ENCODE data around the gene RNF181.

RNF181 gene

DNA sequence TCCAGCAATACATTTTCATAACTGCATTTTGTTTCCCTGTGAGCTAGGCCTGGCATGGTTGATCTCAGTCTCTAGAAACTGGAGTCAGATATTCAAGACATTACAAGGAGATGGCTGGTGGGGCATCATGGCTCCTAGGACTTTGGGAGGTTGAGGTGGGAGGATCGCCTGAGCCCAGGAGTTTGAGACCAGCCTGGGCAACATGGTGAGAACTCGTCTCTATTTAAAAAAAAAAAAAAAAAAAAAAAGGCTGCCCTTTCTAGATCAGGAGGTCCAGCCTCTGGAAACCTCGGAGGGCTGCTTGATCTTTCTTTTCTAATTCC is 18.5 kb upstream of the RNF181 start:
- Histone ChIP-seq H3K4me1 (ENCODE audit: control insufficient read depth in 2 of 2, insufficient read depth in 2 of 2, low read length in 2 of 2) (peaks cover 16 to 21% of the 10 kb centered on the region in 2 donors), H3K9ac (ENCODE audit: low read depth in 1 of 2, low read length in 2 of 2) (peak overlapping the region; percentile 89 to 92), H3K27ac (ENCODE audit: low read depth in 2 of 2, low read length in 2 of 2) (peak overlapping the region; percentile 91 to 93)

DNA sequence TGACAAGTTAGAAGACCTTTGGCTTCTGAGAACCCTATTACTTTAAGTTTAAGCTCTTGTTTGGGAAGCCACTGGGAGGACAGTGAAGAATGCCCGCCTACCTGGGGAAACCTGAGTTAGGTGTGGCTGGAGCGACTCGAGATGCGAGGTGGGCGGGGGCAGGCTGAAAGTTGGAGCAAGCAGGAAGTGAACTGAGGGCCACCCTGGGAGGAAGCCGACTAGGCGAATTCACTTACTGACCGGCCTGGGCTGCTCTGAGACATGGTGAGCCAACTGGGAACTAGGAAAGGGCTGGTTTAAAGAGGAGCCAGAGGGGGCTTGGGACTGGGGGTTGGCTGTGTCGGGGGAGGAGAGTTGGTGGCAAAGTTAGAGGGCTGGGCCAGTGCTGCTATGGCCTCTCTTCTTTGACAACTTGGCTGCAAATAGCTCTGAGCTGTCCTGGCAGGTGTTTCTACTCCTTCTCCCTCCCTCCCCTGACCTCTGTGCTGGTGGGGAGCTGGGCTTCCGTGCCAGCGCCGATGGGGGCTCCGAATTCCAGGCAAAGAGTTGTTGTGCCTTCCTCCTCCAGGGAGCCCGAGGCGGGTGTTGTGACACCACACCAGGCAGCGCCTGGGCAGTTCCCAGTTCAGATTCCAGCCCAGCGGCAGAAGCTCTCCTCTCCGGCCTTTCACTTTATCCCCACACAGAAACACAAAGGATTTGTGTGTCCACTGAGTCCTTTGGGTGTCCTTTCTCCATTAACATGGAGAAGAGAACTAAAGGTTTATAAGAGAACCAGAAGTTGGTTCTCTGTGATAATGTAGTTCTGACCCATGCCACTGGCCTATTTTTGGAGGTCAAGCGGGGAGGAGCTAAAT is 17.9 kb upstream of the RNF181 start, which contains the start of gene VAMP8:
Gene VAMP8, plus strand, starts transcription at position 201 of the 857 bp plus-strand sequence. Its CDS starts 61 bp downstream, at position 262.
- H3K27ac ChIP-seq (ENCODE audit: low read depth in 2 of 2, low read length in 2 of 2): peak within 1 kb of the TSS; percentile 91 to 93
- H3K27me3 ChIP-seq (ENCODE audit: control insufficient read depth in 2 of 2, insufficient read depth in 2 of 2, low read length in 2 of 2): no peaks in the 10 kb centered on the region
- peak within 1 kb of the TSS; percentile 92 to 94 for H3K4me3 ChIP-seq (ENCODE audit: low read length in 2 of 2)
- peak within 1 kb of the TSS; percentile 89 to 92 for H3K9ac ChIP-seq (ENCODE audit: low read depth in 1 of 2, low read length in 2 of 2)
- no peaks in the 10 kb centered on the region for H3K9me3 ChIP-seq (ENCODE audit: control insufficient read depth in 2 of 2, low read length in 2 of 2)
- peaks cover 16 to 21% of the 10 kb centered on the region in 2 donors for H3K4me1 ChIP-seq (ENCODE audit: control insufficient read depth in 2 of 2, insufficient read depth in 2 of 2, low read length in 2 of 2)
- H3K36me3 ChIP-seq (ENCODE audit: control insufficient read depth in 2 of 2, insufficient read depth in 2 of 2, low read length in 2 of 2): peaks cover 16 to 19% of the 10 kb centered on the region in 2 donors

More for the DNA sequence above, 18.5 kb upstream of the RNF181 start:
- Histone ChIP-seq H3K4me3 (ENCODE audit: low read length in 2 of 2) (peak overlapping the region; percentile 92 to 94), H3K36me3 (ENCODE audit: control insufficient read depth in 2 of 2, insufficient read depth in 2 of 2, low read length in 2 of 2) (peaks cover 11 to 13% of the 10 kb centered on the region in 2 donors), H3K9me3 (ENCODE audit: control insufficient read depth in 2 of 2, low read length in 2 of 2) (no peaks in the 10 kb centered on the region), H3K27me3 (ENCODE audit: control insufficient read depth in 2 of 2, insufficient read depth in 2 of 2, low read length in 2 of 2) (no peaks in the 10 kb centered on the region)

DNA sequence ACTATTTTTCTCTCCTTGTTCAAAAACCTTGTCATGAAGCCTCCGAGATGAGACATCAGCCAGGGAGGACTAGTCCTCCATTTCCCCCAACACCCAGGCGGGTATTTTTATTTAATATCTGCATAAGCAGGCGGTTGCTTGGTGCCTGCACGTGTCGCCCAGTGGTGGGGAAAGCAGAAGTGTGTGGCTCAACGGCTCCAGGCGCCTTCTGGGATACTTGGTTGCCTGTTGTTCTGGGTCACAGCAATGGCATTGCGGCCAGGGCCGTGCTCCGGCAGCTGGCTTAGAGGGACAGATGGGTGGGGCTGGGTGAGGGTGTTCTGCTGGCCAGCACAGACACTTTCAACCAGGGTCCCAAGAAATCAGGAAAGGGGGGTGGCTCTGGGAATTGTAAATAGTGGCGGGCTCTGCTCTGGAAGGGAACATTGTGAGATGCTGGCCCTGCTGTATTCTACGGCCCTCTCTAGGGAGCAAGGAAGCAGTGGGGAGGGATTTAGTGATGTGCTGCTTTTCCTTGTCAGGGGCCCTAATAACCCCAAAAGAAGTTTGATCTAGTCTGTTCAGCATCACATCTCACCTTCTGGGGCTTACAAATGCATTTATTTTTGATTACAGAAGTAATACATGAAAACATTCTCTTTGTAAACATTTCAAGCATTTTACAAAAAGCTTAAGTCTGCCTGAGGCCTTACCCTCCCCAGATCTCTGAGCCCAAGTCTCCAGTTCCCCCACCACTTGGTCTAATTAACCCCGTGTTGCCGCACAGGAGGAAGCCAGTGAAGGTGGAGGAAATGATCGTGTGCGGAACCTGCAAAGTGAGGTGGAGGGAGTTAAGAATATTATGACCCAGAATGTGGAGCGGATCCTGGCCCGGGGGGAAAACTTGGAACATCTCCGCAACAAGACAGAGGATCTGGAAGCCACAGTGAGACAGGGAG is 17.0 kb upstream of the RNF181 start:
- Histone ChIP-seq H3K36me3 (ENCODE audit: control insufficient read depth in 2 of 2, insufficient read depth in 2 of 2, low read length in 2 of 2) (peaks cover 16 to 19% of the 10 kb centered on the region in 2 donors), H3K27me3 (ENCODE audit: control insufficient read depth in 2 of 2, insufficient read depth in 2 of 2, low read length in 2 of 2) (no peaks in the 10 kb centered on the region), H3K4me3 (ENCODE audit: low read length in 2 of 2) (peak overlapping the region; percentile 92 to 94), H3K9me3 (ENCODE audit: control insufficient read depth in 2 of 2, low read length in 2 of 2) (no peaks in the 10 kb centered on the region), H3K9ac (ENCODE audit: low read depth in 1 of 2, low read length in 2 of 2) (peak overlapping the region; percentile 89 to 92), H3K27ac (ENCODE audit: low read depth in 2 of 2, low read length in 2 of 2) (peak overlapping the region; percentile 91 to 93), H3K4me1 (ENCODE audit: control insufficient read depth in 2 of 2, insufficient read depth in 2 of 2, low read length in 2 of 2) (peaks cover 16 to 22% of the 10 kb centered on the region in 2 donors)

DNA sequence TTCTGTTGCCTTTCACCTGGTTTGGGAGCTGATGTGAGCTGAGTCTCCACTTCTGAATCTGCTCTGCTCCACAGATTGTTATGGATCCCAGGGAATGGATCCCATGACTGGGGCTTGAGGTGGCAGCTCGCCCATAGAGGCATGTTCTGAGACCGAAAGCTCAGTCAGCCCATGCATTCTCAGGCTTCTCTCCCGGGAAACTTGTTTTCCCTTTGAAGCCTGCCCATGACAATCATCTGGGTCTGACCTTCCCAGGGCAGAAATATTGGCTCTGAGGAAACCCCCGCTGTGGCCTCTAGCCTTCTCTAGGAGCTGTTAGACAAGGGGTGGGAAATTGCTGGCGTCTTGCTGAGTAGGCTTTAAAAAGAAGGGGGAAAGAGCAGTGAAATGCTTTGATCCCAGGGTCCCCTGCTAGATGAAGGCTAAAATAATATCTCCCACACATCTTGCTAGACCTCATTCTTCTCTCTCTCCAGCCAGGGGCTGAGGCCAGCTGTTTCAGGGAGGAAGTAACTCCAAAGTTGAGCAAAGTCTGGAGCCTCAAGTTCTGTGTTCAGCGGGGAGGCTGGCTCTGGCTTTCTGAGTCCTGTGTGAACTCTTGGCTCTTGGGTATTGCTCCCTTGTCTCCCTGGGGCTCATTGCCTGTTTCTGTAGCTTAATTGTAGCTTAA is 16.1 kb upstream of the RNF181 start:
- Histone ChIP-seq H3K27me3 (ENCODE audit: control insufficient read depth in 2 of 2, insufficient read depth in 2 of 2, low read length in 2 of 2) (no peaks in the 10 kb centered on the region), H3K4me3 (ENCODE audit: low read length in 2 of 2) (peak overlapping the region in 1 of 2 donors; percentile 92), H3K9ac (ENCODE audit: low read depth in 1 of 2, low read length in 2 of 2) (peak overlapping the region in 1 of 2 donors; percentile 32), H3K9me3 (ENCODE audit: control insufficient read depth in 2 of 2, low read length in 2 of 2) (no peaks in the 10 kb centered on the region), H3K36me3 (ENCODE audit: control insufficient read depth in 2 of 2, insufficient read depth in 2 of 2, low read length in 2 of 2) (peaks cover 19 to 21% of the 10 kb centered on the region in 2 donors), H3K4me1 (ENCODE audit: control insufficient read depth in 2 of 2, insufficient read depth in 2 of 2, low read length in 2 of 2) (peaks cover 22 to 29% of the 10 kb centered on the region in 2 donors), H3K27ac (ENCODE audit: low read depth in 2 of 2, low read length in 2 of 2) (peak overlapping the region; percentile 91 to 93)

DNA sequence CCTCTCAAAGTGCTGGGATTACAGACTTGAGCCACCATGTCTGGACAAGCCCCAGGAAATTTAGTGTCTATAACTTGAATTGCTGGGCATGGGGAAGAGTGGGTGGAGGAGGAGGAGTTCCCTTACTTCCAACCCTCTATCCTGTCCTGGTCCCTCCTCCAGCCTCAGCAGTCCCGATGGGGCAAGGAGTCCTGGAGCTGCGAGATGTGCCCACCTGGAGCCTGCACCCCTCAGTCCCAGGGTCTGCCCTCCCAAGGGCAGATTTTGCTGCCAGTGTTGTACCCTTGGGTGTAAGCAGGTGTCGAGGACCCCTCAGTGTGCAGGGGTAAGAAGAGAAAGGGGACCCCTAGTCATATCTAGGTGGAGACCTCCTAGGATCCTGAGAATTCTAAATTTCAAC is 15.3 kb upstream of the RNF181 start:
- Histone ChIP-seq H3K9me3 (ENCODE audit: control insufficient read depth in 2 of 2, low read length in 2 of 2) (no peaks in the 10 kb centered on the region), H3K27ac (ENCODE audit: low read depth in 2 of 2, low read length in 2 of 2) (no peak overlapping the region), H3K4me3 (ENCODE audit: low read length in 2 of 2) (no peak overlapping the region), H3K9ac (ENCODE audit: low read depth in 1 of 2, low read length in 2 of 2) (no peak overlapping the region), H3K27me3 (ENCODE audit: control insufficient read depth in 2 of 2, insufficient read depth in 2 of 2, low read length in 2 of 2) (no peaks in the 10 kb centered on the region), H3K36me3 (ENCODE audit: control insufficient read depth in 2 of 2, insufficient read depth in 2 of 2, low read length in 2 of 2) (peaks cover 19 to 21% of the 10 kb centered on the region in 2 donors), H3K4me1 (ENCODE audit: control insufficient read depth in 2 of 2, insufficient read depth in 2 of 2, low read length in 2 of 2) (peaks cover 30 to 37% of the 10 kb centered on the region in 2 donors)

DNA sequence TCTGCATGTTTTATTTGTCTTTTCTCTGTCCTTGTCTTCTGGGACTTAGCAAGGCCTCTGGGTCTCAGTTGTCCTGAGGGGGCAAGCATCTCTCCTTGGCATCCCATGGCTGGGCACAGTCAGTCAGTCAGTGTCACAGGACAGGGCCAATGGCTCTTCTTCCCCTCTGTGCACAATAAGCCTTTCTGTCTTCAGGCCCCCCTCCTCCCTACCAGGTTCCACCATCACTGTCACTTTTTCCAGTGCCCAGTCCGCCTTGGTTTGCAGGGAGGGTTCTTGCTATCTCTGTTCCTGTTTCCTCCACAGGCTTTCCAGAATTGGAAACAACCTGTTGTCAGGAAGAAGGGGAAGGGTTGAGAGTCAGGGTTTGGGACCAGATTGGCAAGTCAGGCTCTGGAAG is 13.1 kb upstream of the RNF181 start:
- Histone ChIP-seq H3K36me3 (ENCODE audit: control insufficient read depth in 2 of 2, insufficient read depth in 2 of 2, low read length in 2 of 2) (peaks cover 19 to 21% of the 10 kb centered on the region in 2 donors), H3K9me3 (ENCODE audit: control insufficient read depth in 2 of 2, low read length in 2 of 2) (no peaks in the 10 kb centered on the region), H3K4me1 (ENCODE audit: control insufficient read depth in 2 of 2, insufficient read depth in 2 of 2, low read length in 2 of 2) (peaks cover 36 to 37% of the 10 kb centered on the region in 2 donors), H3K27ac (ENCODE audit: low read depth in 2 of 2, low read length in 2 of 2) (no peak overlapping the region), H3K27me3 (ENCODE audit: control insufficient read depth in 2 of 2, insufficient read depth in 2 of 2, low read length in 2 of 2) (no peaks in the 10 kb centered on the region), H3K9ac (ENCODE audit: low read depth in 1 of 2, low read length in 2 of 2) (no peak overlapping the region), H3K4me3 (ENCODE audit: low read length in 2 of 2) (no peak overlapping the region)

DNA sequence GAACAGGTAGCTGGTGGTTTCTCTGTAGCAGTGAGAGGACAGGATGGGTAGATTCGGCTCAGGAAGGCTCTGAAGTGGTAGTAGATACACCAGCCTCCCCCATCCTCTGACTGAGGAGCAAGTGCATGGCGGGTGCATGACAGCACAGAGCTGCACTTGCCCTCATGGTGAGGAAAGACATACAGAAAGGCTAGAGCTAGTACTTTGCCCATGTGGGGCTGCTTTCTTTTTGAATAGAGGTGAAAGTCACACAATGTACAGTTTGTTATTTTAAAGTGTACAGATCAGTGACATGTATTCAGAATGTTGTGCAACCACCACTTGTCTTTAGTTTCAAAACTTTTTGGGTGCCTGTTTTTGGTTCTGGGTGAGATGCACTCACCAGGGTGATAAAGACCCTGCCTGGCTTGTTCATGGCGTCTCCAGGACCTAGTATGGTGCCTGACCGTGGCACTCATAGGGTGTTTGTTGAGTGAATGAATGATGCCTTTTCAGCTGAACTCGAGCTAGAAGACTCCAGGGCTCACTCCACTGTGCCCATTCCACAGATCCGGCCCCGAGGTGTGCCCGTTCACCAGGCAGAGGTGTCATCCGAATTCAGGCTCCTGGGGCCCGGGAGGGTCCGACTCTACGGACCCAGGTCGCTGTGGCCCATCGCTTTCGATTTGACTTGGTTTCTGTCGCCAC is 11.7 kb upstream of the RNF181 start:
- H3K27me3 ChIP-seq (ENCODE audit: control insufficient read depth in 2 of 2, insufficient read depth in 2 of 2, low read length in 2 of 2): no peaks in the 10 kb centered on the region
- H3K9me3 ChIP-seq (ENCODE audit: control insufficient read depth in 2 of 2, low read length in 2 of 2): no peaks in the 10 kb centered on the region
- peak overlapping the region; percentile 67 for H3K4me3 ChIP-seq (ENCODE audit: low read length in 2 of 2)
- peaks cover 30 to 31% of the 10 kb centered on the region in 2 donors for H3K4me1 ChIP-seq (ENCODE audit: control insufficient read depth in 2 of 2, insufficient read depth in 2 of 2, low read length in 2 of 2)
- peak overlapping the region; percentile 79 to 84 for H3K27ac ChIP-seq (ENCODE audit: low read depth in 2 of 2, low read length in 2 of 2)
- H3K9ac ChIP-seq (ENCODE audit: low read depth in 1 of 2, low read length in 2 of 2): peak overlapping the region; percentile 35 to 55
- H3K36me3 ChIP-seq (ENCODE audit: control insufficient read depth in 2 of 2, insufficient read depth in 2 of 2, low read length in 2 of 2): peaks cover 19 to 21% of the 10 kb centered on the region in 2 donors

DNA sequence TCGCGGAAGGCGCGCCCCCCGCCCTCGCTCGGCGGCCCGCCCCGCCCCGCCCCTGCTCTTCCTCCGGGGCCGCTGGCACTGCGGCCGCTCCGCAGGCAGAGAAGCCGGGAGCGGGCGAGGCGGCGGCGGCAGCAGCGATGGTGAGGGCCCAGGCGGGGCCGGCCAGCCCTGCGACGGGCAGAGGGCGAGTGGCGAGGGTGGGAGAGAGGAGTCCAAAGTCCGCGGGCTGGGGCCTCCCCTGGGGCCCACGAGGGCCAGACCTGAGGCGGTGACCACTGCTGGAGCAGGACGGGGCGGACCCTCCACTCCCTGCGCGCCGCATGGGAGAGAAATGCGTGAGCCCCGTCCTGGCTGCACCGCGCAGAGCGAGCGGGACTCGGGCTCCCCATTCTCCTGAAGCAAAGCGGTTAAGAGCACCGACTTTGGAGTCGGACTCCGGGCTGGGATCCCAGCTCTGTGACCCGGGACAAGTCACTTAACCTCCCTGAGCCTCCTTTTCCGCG is 11.1 kb upstream of the RNF181 start, which contains the start of gene VAMP5:
Gene VAMP5, plus strand, starts transcription at position 78 of the 503 bp plus-strand sequence. Its CDS starts 60 bp downstream, at position 138.
- peak within 1 kb of the TSS; percentile 67 for H3K4me3 ChIP-seq (ENCODE audit: low read length in 2 of 2)
- H3K27me3 ChIP-seq (ENCODE audit: control insufficient read depth in 2 of 2, insufficient read depth in 2 of 2, low read length in 2 of 2): no peaks in the 10 kb centered on the region
- H3K27ac ChIP-seq (ENCODE audit: low read depth in 2 of 2, low read length in 2 of 2): peak within 1 kb of the TSS; percentile 79 to 84
- H3K4me1 ChIP-seq (ENCODE audit: control insufficient read depth in 2 of 2, insufficient read depth in 2 of 2, low read length in 2 of 2): peaks cover 25% of the 10 kb centered on the region in 2 donors
- H3K36me3 ChIP-seq (ENCODE audit: control insufficient read depth in 2 of 2, insufficient read depth in 2 of 2, low read length in 2 of 2): peaks cover 19 to 21% of the 10 kb centered on the region in 2 donors
- H3K9me3 ChIP-seq (ENCODE audit: control insufficient read depth in 2 of 2, low read length in 2 of 2): no peaks in the 10 kb centered on the region
- H3K9ac ChIP-seq (ENCODE audit: low read depth in 1 of 2, low read length in 2 of 2): peak within 1 kb of the TSS; percentile 42 to 55
